ENCODE measurements around the gene SLC25A43.
"Not testable (repeated sequence)": the region's sequence is repeated elsewhere in the genome, so short reads cannot be mapped to it uniquely, and the experiment has no call there.

Gene SLC25A43

DNA sequence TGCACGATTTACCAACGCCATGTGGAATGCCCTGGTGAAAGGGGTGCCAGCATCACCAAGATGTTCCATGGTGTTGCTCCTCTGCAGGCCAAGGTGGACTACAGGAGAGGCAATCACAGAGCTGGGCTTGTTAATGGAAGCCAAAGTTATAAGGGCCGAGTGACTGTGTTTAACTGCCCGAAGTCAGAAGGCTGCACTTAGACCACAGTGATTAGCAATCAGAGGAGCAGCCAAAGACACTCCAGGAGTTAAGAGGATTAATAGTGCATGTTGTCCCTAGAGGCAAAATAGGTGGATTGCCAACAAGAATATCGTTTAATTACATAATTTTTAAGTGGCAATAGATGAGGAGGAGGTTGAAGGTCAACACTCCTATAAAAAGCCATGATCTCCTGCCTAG is 22.8 kb upstream of the SLC25A43 start:
- H3K4me3 ChIP-seq (ENCODE audit: low read depth, low read length), result no peak overlapping the region
- no peak for DNase-seq (ENCODE audit: low read depth)
- TF ChIP-seq CTCF (IDR thresholded peaks at IDR 0.05; ENCODE audit: insufficient read depth, low read depth, low read length, missing control alignments), result no peak

DNA sequence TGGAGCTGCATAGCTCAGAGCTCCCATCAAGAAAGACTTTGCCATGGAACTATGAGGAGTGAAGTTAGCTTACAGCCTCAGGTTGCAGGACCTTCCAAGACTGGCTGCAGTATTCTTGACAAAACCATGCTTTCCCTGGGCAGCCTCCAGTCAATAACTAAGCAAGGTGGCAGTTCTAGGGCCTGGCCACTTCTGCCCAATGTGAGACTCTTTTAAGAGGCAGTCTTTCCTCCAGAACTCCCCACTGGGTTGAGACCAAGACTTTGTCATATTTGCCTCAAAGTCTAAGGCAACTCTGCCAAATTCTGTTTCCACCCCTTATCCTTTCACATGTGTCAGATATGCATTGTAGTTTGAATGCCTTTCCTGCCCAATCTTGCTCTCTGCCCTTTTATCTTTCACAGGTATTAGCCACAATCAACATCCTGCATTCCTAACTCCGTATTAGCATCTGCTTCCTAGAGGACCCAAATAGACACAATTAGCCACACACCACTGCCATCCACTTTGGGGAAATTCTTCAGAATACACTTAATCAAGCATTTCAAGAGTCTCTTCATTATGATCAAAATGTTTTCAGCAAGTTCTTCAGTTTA is 17.7 kb upstream of the SLC25A43 start:
- DNase-seq (ENCODE audit: low read depth), result no peak
- TF ChIP-seq CTCF (IDR thresholded peaks at IDR 0.05; ENCODE audit: insufficient read depth, low read depth, low read length, missing control alignments), result no peak
- no peak overlapping the region for H3K4me3 ChIP-seq (ENCODE audit: low read depth, low read length)

DNA sequence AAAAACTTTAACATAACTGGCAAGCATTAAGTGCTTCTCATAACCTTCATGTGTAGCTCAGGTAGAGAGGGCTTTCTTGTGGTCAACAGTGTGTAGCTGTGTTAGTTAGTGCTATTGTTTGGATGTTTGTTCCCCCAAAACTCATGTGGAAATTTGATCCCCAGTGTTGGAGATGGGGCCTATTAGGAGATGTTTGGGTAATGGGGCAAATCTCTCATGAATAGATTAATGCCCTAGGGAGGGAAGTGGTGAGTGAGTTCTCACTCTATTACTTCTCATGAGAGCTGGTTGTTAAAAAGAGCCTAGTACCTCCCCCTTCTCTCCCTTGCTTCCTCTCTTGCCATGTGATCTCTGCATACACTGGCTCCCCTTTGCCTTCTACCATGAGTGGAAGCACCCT is 16.5 kb upstream of the SLC25A43 start:
- no peak overlapping the region for H3K4me3 ChIP-seq (ENCODE audit: low read depth, low read length)
- no peak for TF ChIP-seq CTCF (IDR thresholded peaks at IDR 0.05; ENCODE audit: insufficient read depth, low read depth, low read length, missing control alignments)
- DNase-seq (ENCODE audit: low read depth), result no peak

- DNase-seq (ENCODE audit: low read depth); H3K4me3 ChIP-seq (ENCODE audit: low read depth, low read length): not testable (repeated sequence)
Measured at GRCh38 chrX:119386685-119387084, 12.5 kb upstream of the SLC25A43 start.

GRCh38 chrX:119387426-119387825 is 11.7 kb upstream of the SLC25A43 start:
- H3K4me3 ChIP-seq (ENCODE audit: low read depth, low read length); DNase-seq (ENCODE audit: low read depth): not testable (repeated sequence)

DNA sequence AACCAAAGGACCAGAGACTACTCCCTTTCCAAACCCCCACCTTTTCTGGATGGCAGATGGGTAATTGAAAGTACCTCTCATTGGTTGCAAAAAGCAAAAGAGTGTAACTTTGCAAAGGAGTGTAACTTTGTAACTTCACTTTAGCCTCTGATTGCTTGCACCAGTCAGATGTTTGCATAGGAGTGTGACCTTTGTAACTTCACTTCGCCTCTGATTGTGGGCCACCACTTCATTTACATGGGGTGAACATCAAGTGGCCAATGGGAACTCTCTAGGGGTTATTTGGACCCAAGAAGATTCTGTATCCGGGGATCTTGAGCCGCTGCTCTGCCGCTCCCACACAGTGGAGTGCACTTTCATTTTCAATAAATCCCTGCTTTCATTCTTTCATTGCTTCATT is 9.9 kb upstream of the SLC25A43 start:
- no peak overlapping the region for H3K4me3 ChIP-seq (ENCODE audit: low read depth, low read length)
- no peak for TF ChIP-seq CTCF (IDR thresholded peaks at IDR 0.05; ENCODE audit: insufficient read depth, low read depth, low read length, missing control alignments)
- DNase-seq (ENCODE audit: low read depth), result no peak

DNA sequence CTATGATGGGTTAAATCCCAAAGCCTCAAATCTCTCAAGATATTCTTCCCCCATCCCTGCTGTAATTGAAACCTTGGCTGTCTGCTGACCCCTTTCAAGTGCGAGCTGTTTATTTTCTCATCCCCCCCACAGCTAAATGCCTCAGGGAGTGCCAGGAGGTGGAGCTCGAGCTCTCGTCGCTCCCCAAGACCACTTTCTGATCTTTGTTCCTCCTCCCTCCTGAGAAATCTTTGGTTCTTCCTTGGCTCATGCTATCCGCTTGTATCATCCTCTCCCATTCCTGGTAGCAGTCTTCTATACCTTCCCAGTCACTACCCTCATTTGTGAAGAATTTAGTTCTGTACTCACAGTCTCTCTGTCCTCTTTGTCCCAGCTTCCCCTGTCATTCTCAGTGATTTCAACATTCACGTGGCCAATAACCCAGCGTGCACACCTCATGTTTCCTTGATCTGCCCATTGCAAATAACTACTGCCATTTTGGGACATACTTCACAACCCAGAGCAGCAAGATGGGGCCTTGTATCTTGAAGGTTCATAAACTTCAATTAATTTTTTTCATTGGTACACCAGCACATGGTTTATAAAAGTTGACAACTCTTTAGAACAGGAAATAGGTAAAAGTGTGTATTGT is 9.2 kb upstream of the SLC25A43 start:
- no peak for DNase-seq (ENCODE audit: low read depth)
- H3K4me3 ChIP-seq (ENCODE audit: low read depth, low read length), result no peak overlapping the region
- no peak for TF ChIP-seq CTCF (IDR thresholded peaks at IDR 0.05; ENCODE audit: insufficient read depth, low read depth, low read length, missing control alignments)

GRCh38 chrX:119391279-119391678 is 7.9 kb upstream of the SLC25A43 start:
- no peak overlapping the region for H3K4me3 ChIP-seq (ENCODE audit: low read depth, low read length)
- TF ChIP-seq CTCF (IDR thresholded peaks at IDR 0.05; ENCODE audit: insufficient read depth, low read depth, low read length, missing control alignments), result peak; percentile 12
- peak; percentile 15 for DNase-seq (ENCODE audit: low read depth)

Measured in GM12865 (cell line).